GM19351 (cell line): Measurements from ENCODE around the gene CDK5R2.

Source experiments
- ATAC-seq: cut with Tn5 transposase; IDR thresholded peaks from one replicate; pipeline ENCODE4 v1.9.1; 2021; ENCODE audit warnings: mild to moderate bottlenecking, moderate library complexity; ENCODE audit not compliant: unreplicated experiment

CDK5R2 gene

GRCh38 chr2:218961651-218962570, 2.4 kb downstream of the CDK5R2 start:
- ATAC-seq = no peak

DNA sequence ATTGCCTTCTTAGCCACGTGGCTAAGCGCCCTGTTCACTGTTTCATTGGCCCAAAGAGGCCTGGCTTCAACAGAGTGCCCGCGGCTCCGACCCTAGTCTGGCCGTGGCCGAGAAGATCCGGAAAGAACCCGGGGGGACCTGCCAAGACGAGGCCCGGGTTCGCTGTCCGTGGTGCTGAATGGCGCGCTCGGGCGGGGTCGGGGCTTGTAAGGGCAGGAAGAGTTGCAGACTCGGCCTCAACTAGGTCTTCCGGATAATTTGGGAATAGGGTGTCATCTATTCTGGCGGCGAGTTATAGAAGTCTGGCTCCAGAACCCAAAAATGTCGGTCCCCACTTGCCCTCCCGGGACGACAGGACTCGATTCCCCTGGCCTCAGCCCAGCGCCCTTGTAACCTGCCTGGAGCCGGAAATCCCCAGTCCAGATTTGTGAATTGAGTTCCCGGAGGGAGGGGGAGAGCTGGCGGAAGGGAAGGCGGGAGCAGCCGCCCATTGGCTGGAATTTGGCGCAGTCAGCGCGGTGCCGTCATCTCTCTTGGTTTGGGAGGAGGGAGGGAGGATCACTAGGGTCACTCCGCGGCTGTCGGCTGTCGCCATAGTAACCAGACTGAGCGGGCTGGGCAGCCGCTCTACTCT, 3.5 kb downstream of the CDK5R2 start:
- ATAC-seq = no peak

DNA sequence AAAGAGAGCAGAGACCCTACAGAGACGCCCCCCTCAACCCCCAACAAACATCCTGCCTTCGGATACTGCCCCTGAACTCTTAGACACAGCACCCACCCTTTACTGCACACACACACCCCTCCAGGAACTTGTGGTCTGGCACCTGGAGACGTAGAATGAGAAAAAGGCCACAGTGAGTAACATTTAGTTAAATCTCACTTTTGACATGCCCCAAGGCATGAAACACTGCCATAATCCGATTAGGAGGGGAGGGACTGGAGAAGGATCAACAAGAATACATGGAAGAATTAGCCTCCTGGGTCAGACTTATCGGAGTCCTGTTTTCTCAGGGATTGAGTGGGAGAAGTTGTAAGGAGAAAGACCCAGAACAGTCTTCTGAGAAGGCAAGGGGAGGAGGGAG, 4.1 kb downstream of the CDK5R2 start:
- no peak for ATAC-seq

GRCh38 chr2:218964041-218964771, 4.7 kb downstream of the CDK5R2 start:
- no peak for ATAC-seq

DNA sequence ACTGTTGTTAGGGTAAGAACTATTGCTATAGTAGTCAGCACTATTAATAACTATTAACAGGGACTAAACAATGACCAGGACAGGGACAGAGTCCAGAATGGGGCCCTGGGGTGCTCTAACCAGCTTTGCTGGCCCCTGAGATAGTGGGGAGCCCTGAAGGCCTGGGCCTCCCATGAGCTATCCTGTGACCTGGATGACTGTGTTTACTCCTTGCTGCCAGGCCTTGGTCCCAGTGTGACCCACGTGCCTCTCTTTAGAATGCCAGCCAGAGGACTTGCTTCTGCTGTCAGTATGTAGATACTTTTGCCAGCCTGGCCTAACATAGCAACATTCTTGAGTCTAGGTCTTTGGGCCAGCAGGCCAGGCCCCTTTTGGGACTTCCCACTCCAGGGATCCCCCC, 11.4 kb downstream of the CDK5R2 start:
- ATAC-seq = no peak

GRCh38 chr2:218975060-218975777, 15.8 kb downstream of the CDK5R2 start:
- ATAC-seq = no peak

DNA sequence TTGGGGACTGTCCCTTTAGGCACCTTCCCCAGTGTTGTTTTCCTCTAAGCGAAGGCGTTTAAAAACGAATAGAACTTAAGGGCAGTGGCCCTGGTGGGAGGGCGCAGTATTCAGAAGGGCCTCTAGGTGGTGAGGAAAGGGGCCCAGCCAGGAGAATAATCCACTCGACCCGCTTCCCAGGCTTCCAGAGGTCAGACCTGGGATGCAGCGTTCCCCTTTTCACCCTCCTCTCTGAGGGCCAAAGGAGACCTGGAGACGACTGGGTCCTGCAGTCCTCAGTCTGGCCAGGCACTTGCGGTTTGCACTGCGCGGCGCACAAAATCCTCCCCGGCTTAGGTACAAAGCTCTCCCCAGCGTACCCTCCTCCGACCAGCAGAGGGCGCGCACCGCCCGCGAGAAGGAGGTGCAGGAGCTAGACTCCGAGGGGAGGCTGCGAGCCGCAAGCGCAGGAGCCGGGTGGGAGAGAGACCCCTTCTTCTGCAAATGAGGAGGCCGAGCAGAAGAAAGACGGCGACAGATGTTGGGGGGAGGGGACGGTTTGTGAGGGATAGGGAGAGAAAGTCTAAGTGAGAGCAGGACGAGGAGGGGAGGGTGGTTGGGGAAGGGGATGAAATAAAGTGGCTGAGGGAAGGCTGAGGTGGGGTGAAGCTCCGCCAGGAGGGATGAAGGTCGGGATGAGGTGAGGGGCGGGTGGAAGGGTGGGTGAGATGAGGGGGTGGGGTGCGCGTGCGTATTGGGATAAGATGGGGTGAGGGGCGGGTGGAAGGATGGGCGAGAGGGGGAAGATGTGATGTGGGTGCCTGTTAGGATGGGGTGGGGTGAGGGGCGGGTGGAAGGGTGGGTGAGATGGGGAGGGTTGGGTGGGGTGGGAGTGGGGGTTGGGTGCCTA, 20.6 kb downstream of the CDK5R2 start:
- ATAC-seq = peak; percentile 89

GRCh38 chr2:218980735-218981389, 21.4 kb downstream of the CDK5R2 start:
- no peak for ATAC-seq

- no peak for ATAC-seq
Observed at GRCh38 chr2:218981390-218981880, 22.0 kb downstream of the CDK5R2 start.

DNA sequence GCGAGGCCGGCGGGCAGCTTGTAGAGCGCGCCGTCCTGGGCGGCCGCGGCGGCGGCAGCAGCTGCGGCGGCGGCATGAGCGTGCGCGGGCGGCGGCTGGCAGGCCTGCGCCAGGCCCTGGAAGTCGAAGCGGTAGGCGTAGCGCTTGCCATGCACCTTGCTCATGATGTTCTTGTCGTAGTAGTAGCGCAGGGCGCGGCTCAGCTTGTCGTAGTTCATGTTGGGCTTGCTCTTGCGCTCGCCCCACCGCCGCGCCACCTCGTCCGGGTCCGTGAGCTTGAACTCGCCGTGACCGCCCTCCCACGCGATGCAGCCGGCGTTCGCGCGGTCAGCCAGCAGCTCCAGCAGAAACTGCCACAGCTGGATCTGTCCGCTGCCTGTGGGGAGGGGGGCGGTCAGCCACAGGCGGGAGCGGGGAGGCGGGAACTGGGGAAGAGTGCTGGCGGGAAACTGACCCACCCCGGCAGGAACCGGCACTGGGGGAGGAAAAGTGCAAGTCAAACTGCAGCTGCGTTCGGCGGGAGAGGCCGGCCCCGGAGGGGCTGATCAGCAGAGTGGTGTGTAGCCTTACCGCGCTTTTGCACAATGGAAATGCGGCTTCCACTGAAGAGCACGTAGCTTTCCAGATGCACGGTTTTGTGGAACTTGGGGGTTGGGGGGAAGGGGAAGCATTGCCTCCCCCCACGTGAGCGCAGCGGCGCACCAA, 22.6 kb downstream of the CDK5R2 start:
- no peak for ATAC-seq

- ATAC-seq = no peak
Observed at GRCh38 chr2:218982586-218983262, 23.3 kb downstream of the CDK5R2 start.

DNA sequence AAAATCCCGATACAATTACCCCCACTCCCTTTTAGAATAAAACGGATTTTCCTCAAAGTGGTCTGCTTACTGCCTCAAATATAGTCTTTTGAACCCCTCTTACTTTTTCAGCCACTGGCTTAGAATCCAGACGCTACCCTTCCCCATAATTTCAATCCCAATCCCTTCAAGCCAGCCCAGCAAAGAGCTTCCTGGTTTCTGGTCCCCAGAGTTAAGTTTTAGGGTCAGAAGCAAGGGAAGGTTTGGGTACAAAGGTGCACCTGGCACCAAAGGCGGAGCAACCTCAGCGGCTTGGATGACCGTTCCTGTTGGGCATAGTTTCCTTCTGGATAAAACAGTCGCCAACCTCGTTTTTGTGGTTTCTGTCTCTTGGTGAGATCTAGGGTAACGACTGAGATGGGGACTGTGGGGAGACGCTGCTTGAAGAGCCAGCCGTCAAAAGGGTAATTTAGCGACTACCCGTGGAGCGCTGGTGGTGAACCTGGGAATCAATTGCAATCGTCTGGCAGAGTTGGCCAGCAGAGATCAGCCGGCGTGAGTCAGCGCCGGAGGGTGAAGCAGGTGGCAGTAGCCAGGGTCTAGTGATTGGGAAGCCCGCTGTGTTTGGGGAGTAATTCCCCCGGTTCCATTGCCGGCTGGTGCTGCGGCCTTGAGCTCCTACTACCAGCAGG, 23.9 kb downstream of the CDK5R2 start:
- ATAC-seq = no peak

DNA sequence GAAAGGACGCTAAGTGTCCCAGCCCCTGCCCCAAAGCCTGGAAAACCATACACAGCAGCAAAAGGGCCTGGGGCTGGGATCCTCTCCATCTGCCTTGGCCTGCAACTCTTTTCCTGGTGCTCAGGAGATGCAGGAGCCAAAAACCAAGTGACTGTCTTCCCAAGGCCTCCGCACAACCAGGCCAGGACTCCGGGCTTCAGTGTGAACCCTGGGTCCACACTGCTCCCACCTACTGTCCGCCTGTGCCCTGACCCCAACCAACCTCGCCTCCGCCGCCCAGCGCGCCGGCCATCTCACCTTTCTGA, 24.4 kb downstream of the CDK5R2 start:
- no peak for ATAC-seq

- no peak for ATAC-seq
Observed at GRCh38 chr2:218984239-218985020, 25.0 kb downstream of the CDK5R2 start.

GRCh38 chr2:218985021-218985324, 25.5 kb downstream of the CDK5R2 start, which contains the start of gene FEV:
Gene FEV (minus strand): TSS chr2:218985184. CDS start chr2:218985075, 109 bp downstream.
- ATAC-seq = no peak

GRCh38 chr2:218985325-218986091, 26.0 kb downstream of the CDK5R2 start:
- ATAC-seq = no peak
